Measurements from ENCODE around the gene MEGF9.
"Not testable (repeated sequence)": the region's sequence is repeated elsewhere in the genome, so short reads cannot be mapped to it uniquely, and the experiment has no call there.

MEGF9 gene

DNA sequence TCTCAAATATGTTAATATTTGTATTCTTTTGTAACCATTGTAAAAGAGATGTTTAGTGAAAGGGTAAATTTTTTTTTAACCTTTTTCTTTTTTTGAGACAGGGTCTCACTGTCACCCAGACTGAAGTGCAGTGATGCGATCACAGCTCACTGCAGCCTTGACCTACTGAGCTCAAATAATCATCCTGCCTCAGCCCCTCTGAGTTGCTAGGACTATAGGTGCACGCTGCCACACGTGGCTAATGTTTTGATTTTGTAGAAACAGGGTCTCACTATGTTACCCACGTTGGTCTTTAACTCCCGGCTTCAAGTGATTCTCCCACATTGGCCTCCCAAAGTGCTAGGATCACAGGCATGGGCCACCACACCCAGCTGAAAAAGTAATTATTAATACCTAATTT is 76.4 kb downstream of the MEGF9 start:
- H3K4me3 ChIP-seq (ENCODE audit: low read length) = no peak overlapping the region

DNA sequence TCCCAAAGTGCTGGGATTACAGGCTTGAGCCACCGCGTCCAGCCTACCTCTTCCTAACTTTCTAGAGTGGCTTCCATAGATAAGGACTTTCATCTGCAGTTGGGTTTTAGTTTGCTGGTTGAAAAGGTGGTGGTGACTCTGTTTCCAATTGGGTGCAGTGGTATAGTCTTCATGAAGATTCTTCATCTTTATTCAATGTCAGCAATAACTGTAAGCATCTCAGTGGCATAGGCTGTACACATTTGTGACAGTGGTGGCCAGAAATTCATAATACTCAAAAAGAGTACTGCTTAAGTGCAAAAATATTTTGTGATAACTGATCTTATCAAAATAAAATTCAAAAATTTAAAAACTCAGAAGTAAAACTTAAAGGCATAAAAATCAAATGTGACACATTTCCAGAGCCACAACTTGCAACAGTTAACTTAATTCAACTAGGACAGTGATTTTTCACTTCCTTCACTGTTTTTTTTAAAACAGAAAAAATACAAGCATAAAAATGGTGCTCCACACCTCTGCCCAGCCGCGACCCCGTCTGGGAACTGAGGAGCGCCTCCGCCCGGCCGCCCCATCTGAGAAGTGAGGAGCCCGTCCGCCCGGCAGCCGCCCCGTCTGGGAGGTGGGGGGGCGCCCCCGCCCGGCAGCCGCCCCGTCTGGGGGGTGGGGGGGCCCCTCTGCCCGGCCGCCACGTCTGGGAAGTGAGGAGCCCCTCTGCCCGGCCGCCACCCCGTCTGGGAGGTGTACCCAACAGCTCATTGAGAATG is 77.9 kb downstream of the MEGF9 start:
- no peak overlapping the region for H2AFZ ChIP-seq (ENCODE audit: low read depth, low read length)
- H3K9me3 ChIP-seq (ENCODE audit: low read length) = peaks cover 19% of the 10 kb centered on the region
- H3K36me3 ChIP-seq (ENCODE audit: insufficient read depth, low read length) = no peaks in the 10 kb centered on the region
- no peaks in the 10 kb centered on the region for H3K27me3 ChIP-seq (ENCODE audit: insufficient read depth, low read length)
- H3K4me3 ChIP-seq (ENCODE audit: low read length) = no peak overlapping the region
- H3K4me1 ChIP-seq (ENCODE audit: insufficient read depth, low read length) = no peaks in the 10 kb centered on the region

More for the DNA sequence above, 76.4 kb downstream of the MEGF9 start:
- H3K36me3 ChIP-seq (ENCODE audit: insufficient read depth, low read length) = no peaks in the 10 kb centered on the region
- H2AFZ ChIP-seq (ENCODE audit: low read depth, low read length) = no peak overlapping the region
- H3K27me3 ChIP-seq (ENCODE audit: insufficient read depth, low read length) = no peaks in the 10 kb centered on the region
- H3K4me1 ChIP-seq (ENCODE audit: insufficient read depth, low read length) = no peaks in the 10 kb centered on the region
- H3K9me3 ChIP-seq (ENCODE audit: low read length) = peaks cover 19% of the 10 kb centered on the region

DNA sequence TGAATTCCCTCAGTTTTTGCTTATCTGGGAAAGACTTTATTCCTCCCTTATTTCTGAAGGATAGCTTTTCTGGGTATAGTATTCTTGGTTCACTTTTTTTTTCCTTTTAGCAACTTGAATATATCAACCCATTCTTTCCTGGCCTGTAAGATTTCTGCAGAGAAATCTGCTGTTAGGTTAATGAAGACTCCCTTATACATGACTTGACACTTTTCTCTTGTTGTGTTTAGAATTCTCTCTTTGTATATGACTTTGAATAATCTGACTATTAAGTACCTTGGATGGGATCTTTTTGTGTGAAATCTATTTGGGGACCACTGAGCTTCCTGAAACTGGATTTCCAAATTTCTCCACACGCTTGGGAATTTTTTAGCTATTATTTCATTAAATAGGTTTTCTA is 79.3 kb downstream of the MEGF9 start:
- H3K4me1 ChIP-seq (ENCODE audit: insufficient read depth, low read length) = no peaks in the 10 kb centered on the region
- H3K4me3 ChIP-seq (ENCODE audit: low read length) = no peak overlapping the region
- H3K27me3 ChIP-seq (ENCODE audit: insufficient read depth, low read length) = no peaks in the 10 kb centered on the region
- H3K36me3 ChIP-seq (ENCODE audit: insufficient read depth, low read length) = no peaks in the 10 kb centered on the region
- H2AFZ ChIP-seq (ENCODE audit: low read depth, low read length) = no peak overlapping the region
- peaks cover 17% of the 10 kb centered on the region for H3K9me3 ChIP-seq (ENCODE audit: low read length)

DNA sequence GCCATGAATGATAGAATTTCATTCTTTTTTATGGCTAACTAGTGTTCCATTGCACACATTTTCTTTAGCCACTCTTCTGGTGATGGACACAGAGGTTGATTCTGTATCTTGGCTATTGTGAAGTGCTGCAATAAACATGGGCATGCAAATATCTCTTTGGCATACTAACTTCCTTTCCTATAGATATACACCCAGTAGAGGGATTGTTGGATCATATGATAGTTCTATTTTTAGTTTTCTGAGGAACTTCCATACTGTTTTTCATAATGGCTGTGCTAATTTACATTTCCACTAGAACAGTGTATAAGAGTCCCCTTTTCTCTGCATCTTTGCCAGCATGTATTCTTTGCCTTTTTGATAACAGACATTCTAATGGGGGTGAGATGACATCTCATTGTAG is 83.9 kb downstream of the MEGF9 start:
- peaks cover 3% of the 10 kb centered on the region for H3K4me1 ChIP-seq (ENCODE audit: insufficient read depth, low read length)

DNA sequence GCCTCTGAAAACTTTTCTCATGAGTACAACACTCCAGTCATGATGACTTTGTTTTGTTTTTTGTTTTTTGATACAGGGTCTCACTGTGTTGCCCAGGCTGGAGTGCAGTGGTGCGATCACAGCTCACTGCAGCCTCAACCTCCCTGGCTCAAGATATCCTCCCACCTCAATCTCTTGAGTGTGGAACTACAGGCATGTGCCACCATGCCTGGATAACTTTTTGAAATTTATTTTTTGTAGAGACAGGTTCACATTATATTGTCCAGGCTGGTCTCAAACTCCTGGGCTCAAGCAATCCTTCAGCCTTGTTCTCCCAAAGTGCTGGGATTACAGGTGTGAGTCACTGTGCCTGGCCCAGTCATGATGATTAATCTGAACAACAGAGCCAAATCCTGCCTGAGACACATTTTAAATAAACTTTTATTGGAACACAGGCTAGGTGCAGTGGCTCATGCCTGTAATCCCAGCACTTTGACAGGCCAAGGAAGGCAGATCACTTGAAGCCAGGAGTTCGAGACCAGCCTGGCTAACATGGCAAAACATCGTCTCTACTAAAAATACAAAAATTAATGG is 85.3 kb downstream of the MEGF9 start:
- H3K4me1 ChIP-seq (ENCODE audit: insufficient read depth, low read length); H3K9me3 ChIP-seq (ENCODE audit: low read length); H3K27me3 ChIP-seq (ENCODE audit: insufficient read depth, low read length); H3K4me3 ChIP-seq (ENCODE audit: low read length); H2AFZ ChIP-seq (ENCODE audit: low read depth, low read length); H3K36me3 ChIP-seq (ENCODE audit: insufficient read depth, low read length): not testable (repeated sequence)

More for the DNA sequence above, 83.9 kb downstream of the MEGF9 start:
- H3K9me3 ChIP-seq (ENCODE audit: low read length) = peaks cover 7% of the 10 kb centered on the region
- no peaks in the 10 kb centered on the region for H3K27me3 ChIP-seq (ENCODE audit: insufficient read depth, low read length)
- no peak overlapping the region for H3K4me3 ChIP-seq (ENCODE audit: low read length)
- H3K36me3 ChIP-seq (ENCODE audit: insufficient read depth, low read length) = no peaks in the 10 kb centered on the region
- H2AFZ ChIP-seq (ENCODE audit: low read depth, low read length) = no peak overlapping the region

DNA sequence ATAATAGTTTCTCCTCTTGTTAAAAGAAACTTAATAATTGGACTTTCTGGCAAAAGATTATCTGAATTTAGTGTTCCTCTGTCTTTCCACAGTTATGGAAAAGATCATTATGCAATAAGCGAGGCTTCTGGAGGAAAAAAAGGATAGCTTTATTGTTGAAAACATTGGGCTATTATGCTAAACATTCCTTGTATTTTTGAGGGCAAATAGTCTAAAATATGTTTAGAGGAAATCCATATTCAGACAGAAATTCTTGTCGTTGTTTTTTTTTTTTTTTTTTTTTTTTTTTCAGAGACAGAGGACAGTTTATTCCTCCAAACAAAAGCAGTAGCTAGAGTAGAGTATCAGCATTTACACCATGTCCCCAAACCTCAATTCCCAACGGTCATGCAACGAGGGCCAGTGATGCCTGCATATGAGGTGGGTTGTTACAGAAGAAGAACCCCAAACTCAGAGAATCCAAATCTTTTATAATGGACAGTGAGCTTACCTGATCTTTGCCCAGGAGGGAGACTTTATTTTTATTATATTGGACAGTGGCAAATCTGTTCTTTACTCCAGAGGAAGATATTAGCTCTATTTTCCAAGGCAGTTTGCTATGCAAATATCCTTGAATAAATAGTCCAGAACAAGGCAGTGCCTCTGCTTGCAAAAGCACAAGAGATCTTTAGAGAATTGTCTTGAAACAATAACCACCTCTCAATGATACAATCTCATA is 85.9 kb downstream of the MEGF9 start:
- H3K4me1 ChIP-seq (ENCODE audit: insufficient read depth, low read length) = peaks cover 3% of the 10 kb centered on the region

DNA sequence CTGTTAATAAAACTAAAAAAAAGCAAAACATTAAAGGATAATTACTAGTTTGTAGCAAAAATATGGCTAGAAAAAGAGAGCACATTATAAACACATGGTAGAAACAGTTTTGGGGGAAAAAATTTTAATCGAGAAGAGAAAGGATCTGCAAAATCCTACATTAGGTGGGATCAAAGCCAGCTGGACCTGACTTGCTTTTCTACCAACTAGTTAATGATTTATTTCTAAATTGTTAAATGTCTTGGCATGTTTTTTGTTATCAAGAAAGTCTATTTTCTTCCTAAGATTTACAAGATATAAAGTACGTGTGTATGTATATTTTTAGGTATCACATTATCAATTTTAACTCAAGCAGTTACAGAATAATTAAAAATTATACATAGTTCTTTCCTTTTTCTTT is 87.2 kb downstream of the MEGF9 start:
- Histone ChIP-seq H3K27me3 (ENCODE audit: insufficient read depth, low read length) (no peaks in the 10 kb centered on the region), H3K4me1 (ENCODE audit: insufficient read depth, low read length) (peaks cover 3% of the 10 kb centered on the region), H3K9me3 (ENCODE audit: low read length) (no peaks in the 10 kb centered on the region), H2AFZ (ENCODE audit: low read depth, low read length) (no peak overlapping the region), H3K36me3 (ENCODE audit: insufficient read depth, low read length) (peaks cover 4% of the 10 kb centered on the region), H3K4me3 (ENCODE audit: low read length) (no peak overlapping the region)

More for the DNA sequence above, 85.9 kb downstream of the MEGF9 start:
- no peak overlapping the region for H3K4me3 ChIP-seq (ENCODE audit: low read length)
- no peaks in the 10 kb centered on the region for H3K27me3 ChIP-seq (ENCODE audit: insufficient read depth, low read length)
- no peaks in the 10 kb centered on the region for H3K9me3 ChIP-seq (ENCODE audit: low read length)
- no peaks in the 10 kb centered on the region for H3K36me3 ChIP-seq (ENCODE audit: insufficient read depth, low read length)
- H2AFZ ChIP-seq (ENCODE audit: low read depth, low read length) = no peak overlapping the region

DNA sequence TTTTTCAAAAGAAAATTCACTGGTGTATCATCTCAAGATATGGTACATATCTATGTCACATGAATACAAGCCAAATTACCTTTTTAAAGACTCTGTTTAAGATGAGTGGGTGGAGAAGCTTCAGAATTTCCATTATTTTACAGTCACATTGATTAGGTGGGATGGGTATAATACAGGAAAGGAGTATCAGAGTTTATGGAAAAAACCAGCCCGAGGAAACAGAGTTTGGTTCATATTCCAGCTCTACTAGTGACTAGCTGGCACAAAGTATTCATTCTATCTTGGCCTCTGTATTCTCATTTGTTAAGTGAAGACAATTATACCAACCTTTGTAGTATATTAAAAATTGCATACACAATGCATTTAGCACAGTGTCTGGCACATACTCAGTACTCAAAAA is 87.8 kb downstream of the MEGF9 start:
- H3K27me3 ChIP-seq (ENCODE audit: insufficient read depth, low read length) = no peaks in the 10 kb centered on the region
- no peak overlapping the region for H2AFZ ChIP-seq (ENCODE audit: low read depth, low read length)
- peaks cover 9% of the 10 kb centered on the region for H3K36me3 ChIP-seq (ENCODE audit: insufficient read depth, low read length)
- no peaks in the 10 kb centered on the region for H3K9me3 ChIP-seq (ENCODE audit: low read length)
- no peak overlapping the region for H3K4me3 ChIP-seq (ENCODE audit: low read length)
- H3K4me1 ChIP-seq (ENCODE audit: insufficient read depth, low read length) = peaks cover 3% of the 10 kb centered on the region

DNA sequence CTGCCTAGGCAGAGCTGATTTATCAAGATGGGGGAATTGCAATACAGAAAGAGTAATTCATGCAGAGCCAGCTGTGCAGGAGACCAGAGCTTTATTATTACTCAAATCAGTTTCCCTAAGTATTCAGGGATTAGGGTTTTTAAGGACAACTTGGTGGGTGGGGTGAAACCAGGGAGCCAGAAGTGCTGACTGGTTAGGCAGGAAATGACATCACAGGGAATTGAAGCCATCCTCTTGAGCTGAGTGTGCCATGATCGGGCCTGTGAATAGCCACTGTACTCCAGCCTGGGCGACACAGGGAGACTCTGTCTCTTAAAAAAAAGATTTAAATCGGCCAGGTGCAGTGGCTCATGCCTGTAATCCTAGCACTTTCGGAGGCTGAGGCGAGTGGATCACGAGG is 89.0 kb downstream of the MEGF9 start:
- H2AFZ ChIP-seq (ENCODE audit: low read depth, low read length) = no peak overlapping the region
- H3K27me3 ChIP-seq (ENCODE audit: insufficient read depth, low read length) = no peaks in the 10 kb centered on the region
- H3K36me3 ChIP-seq (ENCODE audit: insufficient read depth, low read length) = peaks cover 13% of the 10 kb centered on the region
- H3K4me3 ChIP-seq (ENCODE audit: low read length) = no peak overlapping the region
- peaks cover 3% of the 10 kb centered on the region for H3K4me1 ChIP-seq (ENCODE audit: insufficient read depth, low read length)
- H3K9me3 ChIP-seq (ENCODE audit: low read length) = no peaks in the 10 kb centered on the region

DNA sequence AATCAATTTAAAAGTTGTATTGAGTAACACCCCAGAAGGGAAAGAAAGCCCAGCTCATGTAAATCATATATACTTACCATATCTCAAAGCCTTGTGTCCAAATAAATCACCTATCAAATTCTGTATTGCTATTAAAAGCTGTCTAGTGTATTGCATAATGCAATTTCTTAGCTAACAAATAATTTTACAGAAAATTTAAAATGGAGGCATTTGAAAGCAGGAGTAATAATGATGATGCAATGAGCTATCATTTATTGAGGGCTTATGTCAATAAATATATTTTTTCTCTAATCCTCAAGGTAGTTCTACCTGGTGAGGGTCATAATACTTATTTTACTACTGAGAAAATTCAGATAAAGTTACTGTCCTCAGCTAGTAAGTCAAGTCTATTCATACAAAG is 91.5 kb downstream of the MEGF9 start:
- H2AFZ ChIP-seq (ENCODE audit: low read depth, low read length) = no peak overlapping the region
- no peaks in the 10 kb centered on the region for H3K9me3 ChIP-seq (ENCODE audit: low read length)
- no peak overlapping the region for H3K4me3 ChIP-seq (ENCODE audit: low read length)
- no peaks in the 10 kb centered on the region for H3K27me3 ChIP-seq (ENCODE audit: insufficient read depth, low read length)
- H3K36me3 ChIP-seq (ENCODE audit: insufficient read depth, low read length) = peaks cover 15% of the 10 kb centered on the region
- peaks cover 5% of the 10 kb centered on the region for H3K4me1 ChIP-seq (ENCODE audit: insufficient read depth, low read length)

DNA sequence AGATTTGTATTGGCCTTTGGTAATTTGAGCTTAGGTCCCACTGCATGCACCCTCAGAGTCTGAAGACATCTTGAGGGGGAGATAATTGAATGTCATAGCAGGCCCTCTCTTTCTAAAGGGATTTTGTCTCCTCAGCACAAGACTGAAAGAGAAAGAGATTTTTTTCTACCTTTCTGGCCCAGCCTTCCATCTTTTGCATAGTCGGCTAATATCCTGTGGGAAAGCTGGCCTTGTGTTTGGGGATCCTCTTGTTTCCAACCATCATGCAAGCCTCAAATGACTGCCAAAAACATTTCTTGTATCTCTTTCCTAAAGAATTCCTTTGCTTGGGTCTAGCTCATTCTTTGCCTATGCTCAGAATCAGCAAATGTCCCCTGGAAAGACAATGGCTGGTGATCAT is 92.3 kb downstream of the MEGF9 start:
- H3K4me1 ChIP-seq (ENCODE audit: insufficient read depth, low read length) = peaks cover 5% of the 10 kb centered on the region
- H3K27me3 ChIP-seq (ENCODE audit: insufficient read depth, low read length) = no peaks in the 10 kb centered on the region
- H3K36me3 ChIP-seq (ENCODE audit: insufficient read depth, low read length) = peaks cover 15% of the 10 kb centered on the region
- no peak overlapping the region for H2AFZ ChIP-seq (ENCODE audit: low read depth, low read length)
- H3K9me3 ChIP-seq (ENCODE audit: low read length) = no peaks in the 10 kb centered on the region
- H3K4me3 ChIP-seq (ENCODE audit: low read length) = no peak overlapping the region

DNA sequence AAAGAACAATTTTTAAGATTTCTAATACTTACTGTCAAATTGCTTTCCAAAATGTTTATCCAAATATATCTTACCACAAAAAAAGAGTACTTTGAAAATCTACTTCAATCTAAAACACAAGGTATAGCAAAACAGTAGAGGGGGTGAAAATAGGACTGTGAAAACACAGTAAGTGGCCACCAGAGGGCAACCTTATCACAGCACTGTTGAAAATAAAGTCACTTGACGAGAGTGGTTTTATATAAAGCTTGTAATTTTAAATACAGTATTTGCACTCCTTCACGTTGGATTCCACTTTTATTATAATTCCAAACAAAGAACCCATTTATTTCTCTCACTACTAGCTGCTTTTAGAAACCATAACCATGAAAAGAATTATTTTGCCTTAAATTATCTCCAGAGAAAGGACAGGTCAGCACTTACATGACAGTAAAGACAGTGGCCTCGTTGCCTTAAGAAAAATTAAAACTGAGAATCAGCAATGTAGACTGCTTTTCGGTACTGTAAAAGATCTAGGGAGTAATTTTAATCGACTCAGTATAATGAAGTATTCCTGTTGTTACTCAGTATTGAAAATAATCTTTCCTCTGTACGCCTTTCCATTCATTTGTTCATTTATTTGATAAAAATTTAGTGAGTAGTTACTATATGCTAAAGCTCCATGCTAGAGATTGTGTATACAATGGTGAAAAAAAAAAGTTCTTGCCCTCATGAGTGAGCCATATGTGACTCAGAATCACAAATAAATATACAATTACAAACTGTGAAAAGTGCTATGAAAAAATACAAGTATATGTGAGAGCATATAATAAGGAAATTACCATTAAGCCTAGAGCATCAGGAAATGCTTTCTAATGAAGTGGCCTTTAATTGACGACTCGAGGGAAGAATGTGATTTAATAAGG is 94.3 kb downstream of the MEGF9 start:
- H2AFZ ChIP-seq (ENCODE audit: low read depth, low read length) = no peak overlapping the region

More for the DNA sequence above, 94.3 kb downstream of the MEGF9 start:
- peaks cover 3% of the 10 kb centered on the region for H3K4me1 ChIP-seq (ENCODE audit: insufficient read depth, low read length)
- peaks cover 15% of the 10 kb centered on the region for H3K36me3 ChIP-seq (ENCODE audit: insufficient read depth, low read length)
- no peaks in the 10 kb centered on the region for H3K9me3 ChIP-seq (ENCODE audit: low read length)
- H3K27me3 ChIP-seq (ENCODE audit: insufficient read depth, low read length) = no peaks in the 10 kb centered on the region
- no peak overlapping the region for H3K4me3 ChIP-seq (ENCODE audit: low read length)

Measured in neuron (in vitro differentiated cells).